Parathyroid adenoma (tissue), 2 donors: Measurements from ENCODE around the gene TXNDC11.

Source experiments
- H2AFZ ChIP-seq: fragments of 300-600 bp; sonication (generic); one replicate; pipeline ENCODE4 v1.7.0; 2017; ENCODE audit warnings: antibody characterized with exemption, mild to moderate bottlenecking
- H3K27ac ChIP-seq: fragments of 300-600 bp; sonication (generic); one replicate; pipeline ENCODE4 v1.7.0; 2017
- H3K27me3 ChIP-seq: fragments of 300-600 bp; sonication (generic); one replicate; pipeline ENCODE4 v1.7.0; 2017; ENCODE audit warnings: low read length; ENCODE audit not compliant: control insufficient read depth, insufficient read depth
- H3K36me3 ChIP-seq: fragments of 300-600 bp; sonication (generic); one replicate; pipeline ENCODE4 v1.7.0; 2017; ENCODE audit warnings: low read length; ENCODE audit not compliant: control insufficient read depth, insufficient read depth
- H3K4me1 ChIP-seq: fragments of 300-600 bp; sonication (generic); one replicate; pipeline ENCODE4 v1.7.0; 2017; ENCODE audit warnings: control low read depth
- H3K4me2 ChIP-seq: fragments of 300-600 bp; sonication (generic); one replicate; pipeline ENCODE4 v1.7.0; 2017; ENCODE audit warnings: low read length
- H3K4me3 ChIP-seq: fragments of 300-600 bp; sonication (generic); one replicate; pipeline ENCODE4 v1.7.0; 2017; ENCODE audit warnings: low read depth, low read length
- H3K79me2 ChIP-seq: fragments of 300-600 bp; sonication (generic); one replicate; pipeline ENCODE4 v1.7.0; 2017; ENCODE audit warnings: control low read depth
- H3K9ac ChIP-seq: fragments of 300-600 bp; sonication (generic); one replicate; pipeline ENCODE4 v1.7.0; 2017; ENCODE audit warnings: mild to moderate bottlenecking
- H3K9me3 ChIP-seq: fragments of 300-600 bp; sonication (generic); one replicate; pipeline ENCODE4 v1.7.0; 2017; ENCODE audit warnings: low read length; ENCODE audit not compliant: control insufficient read depth
- TF ChIP-seq, protein P1 (sequence below): fragments of 300-600 bp; sonication (generic); IDR thresholded peaks from one replicate; pipeline ENCODE4 v1.7.0; 2017; ENCODE audit warnings: antibody characterized with exemption, mild to moderate bottlenecking
- donor health status: primary hyperparathyroidism.

Gene TXNDC11

DNA sequence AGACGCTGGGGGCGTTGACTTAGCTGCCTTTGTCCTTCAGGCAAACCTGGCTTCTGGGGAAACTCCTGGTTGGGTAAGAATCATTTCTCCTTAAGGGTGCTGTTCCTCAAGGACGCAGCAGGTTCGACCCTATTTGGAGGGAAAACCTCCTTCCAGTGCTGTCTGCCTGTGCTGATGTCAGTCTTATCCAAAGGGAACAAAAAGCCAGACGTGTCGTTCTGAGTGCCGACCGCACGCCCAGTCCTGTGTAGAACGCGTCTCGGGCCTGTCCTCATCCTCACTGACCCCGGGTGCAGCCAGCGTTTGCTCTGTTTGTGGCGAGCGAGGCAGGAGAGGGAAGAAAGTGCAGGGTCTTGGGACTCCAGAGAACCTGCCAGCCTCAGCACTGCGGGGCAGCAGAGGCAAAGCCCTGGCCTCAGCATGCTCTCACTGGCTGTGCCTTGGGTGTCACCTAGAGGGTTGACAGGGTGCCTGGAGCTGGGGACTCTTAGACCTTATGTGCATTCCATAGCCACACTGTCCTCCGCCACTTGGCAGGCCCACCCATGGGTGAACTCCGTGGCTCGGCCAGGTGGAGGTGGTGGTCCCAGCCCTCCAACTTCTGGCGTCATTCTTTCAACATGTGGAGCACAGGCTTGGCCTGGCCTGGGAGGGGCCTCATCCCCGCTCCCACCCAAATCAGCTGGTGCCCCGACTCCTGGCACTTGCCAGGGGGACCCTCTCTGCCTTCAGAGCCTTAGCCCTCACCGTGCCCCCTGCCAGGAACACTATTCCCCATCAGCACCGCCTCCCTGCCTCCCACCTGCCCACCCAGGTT lies 68.4 kb downstream of the TXNDC11 start:
- no peak overlapping the region for H2AFZ ChIP-seq
- no peaks in the 10 kb centered on the region for H3K27me3 ChIP-seq
- no peaks in the 10 kb centered on the region for H3K36me3 ChIP-seq
- H3K79me2 ChIP-seq: no peaks in the 10 kb centered on the region
- no peak overlapping the region for H3K4me3 ChIP-seq
- TF ChIP-seq, protein P1, sequence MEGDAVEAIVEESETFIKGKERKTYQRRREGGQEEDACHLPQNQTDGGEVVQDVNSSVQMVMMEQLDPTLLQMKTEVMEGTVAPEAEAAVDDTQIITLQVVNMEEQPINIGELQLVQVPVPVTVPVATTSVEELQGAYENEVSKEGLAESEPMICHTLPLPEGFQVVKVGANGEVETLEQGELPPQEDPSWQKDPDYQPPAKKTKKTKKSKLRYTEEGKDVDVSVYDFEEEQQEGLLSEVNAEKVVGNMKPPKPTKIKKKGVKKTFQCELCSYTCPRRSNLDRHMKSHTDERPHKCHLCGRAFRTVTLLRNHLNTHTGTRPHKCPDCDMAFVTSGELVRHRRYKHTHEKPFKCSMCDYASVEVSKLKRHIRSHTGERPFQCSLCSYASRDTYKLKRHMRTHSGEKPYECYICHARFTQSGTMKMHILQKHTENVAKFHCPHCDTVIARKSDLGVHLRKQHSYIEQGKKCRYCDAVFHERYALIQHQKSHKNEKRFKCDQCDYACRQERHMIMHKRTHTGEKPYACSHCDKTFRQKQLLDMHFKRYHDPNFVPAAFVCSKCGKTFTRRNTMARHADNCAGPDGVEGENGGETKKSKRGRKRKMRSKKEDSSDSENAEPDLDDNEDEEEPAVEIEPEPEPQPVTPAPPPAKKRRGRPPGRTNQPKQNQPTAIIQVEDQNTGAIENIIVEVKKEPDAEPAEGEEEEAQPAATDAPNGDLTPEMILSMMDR: no peak
- no peak overlapping the region for H3K4me2 ChIP-seq
- no peaks in the 10 kb centered on the region for H3K9me3 ChIP-seq
- no peak overlapping the region for H3K27ac ChIP-seq
- H3K4me1 ChIP-seq: peaks cover 8% of the 10 kb centered on the region
- no peak overlapping the region for H3K9ac ChIP-seq

DNA sequence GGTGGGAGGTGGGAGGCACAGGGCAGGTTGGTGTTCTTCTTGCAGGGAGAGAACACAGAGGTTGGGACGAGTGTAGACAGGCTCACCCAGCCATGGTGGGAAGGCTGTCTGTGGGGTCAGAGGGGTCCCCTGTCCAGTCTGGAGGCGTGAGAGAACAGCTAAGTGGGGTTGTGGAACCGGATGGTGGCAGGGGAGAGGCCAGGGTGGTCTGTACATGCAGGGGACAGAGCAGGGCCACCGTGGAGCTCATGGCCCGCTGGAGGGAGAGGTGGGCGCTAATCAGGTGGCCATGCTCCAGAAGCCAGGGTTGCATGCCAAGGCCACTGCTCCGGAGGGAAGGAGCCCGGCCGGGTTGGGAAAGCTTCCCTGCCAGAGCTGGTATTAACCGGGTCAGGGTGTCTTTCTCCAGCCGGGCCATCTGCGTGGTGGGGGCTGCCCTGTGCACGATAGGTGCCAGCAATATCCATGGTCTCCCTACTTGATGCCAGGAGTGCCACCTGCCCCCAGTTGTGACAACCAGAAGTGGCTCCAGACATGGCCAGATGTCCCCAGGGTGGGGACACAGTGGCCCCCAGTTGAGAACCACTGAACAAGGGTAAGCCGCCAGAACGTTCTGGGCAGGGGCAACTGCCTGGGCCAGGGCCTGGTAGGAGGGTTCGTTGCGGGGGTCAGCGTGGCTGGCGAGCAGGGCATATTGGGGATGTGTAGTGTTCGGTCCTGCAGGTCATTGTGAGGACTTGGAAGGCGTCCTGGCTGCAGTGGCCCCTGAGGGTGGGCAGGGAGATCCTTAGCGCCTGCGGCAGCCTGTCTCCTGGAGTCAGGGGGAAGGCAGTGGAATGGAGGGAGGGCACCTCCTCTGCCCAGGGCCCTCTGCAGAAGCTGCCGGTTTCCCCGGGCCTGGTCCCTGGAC lies 69.3 kb downstream of the TXNDC11 start:
- Histone ChIP-seq H3K27me3 (no peaks in the 10 kb centered on the region), H3K9ac (no peak overlapping the region), H3K27ac (no peak overlapping the region), H3K79me2 (no peaks in the 10 kb centered on the region), H3K4me2 (no peak overlapping the region), H3K9me3 (no peaks in the 10 kb centered on the region), H2AFZ (no peak overlapping the region), H3K4me1 (peaks cover 9% of the 10 kb centered on the region), H3K36me3 (no peaks in the 10 kb centered on the region), H3K4me3 (no peak overlapping the region)
- TF ChIP-seq, protein P1: no peak

DNA sequence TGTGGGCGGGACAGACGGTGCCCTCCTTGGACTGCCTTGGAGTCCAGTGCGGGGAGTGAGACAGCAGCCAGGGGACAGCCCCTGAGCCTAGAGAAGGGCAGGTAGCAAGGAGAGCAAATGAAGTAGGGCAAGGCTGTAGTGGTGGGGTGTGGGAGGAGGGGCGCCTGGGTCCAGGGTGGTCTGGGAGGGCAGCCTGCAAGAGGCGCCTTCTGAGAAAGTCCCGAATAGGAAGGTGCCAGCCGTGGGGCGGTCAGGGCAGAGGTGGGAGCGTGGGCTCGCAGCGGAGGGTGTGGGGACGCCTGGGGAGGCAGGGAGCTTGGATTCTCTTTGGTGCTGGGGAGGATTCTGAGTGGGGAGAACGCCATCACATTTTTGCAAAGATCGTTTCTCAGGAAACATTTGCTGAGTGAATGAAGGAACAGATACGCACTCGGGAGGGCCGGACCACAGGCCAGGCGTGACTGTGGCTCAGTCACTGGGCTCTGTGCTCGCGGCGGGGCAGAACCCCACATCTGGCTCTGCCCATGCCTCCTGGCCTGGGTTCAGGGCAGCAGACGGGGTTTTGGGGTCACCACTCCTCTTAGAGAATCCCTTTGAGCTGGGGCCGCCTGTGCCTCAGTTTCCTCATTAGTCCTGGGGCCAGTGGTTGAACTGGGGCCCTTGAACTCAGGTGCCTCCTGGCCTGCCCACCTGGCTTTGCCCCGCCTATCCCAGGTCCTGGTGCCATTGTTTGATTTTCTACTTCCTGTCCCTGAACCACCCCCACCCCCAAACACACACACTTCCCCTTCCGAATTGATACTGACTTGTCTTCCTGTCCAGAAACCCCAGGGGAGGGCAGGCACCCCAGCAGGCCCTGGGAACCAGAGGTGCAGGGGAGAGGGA lies 70.2 kb downstream of the TXNDC11 start:
- H3K4me3 ChIP-seq: no peak overlapping the region

DNA sequence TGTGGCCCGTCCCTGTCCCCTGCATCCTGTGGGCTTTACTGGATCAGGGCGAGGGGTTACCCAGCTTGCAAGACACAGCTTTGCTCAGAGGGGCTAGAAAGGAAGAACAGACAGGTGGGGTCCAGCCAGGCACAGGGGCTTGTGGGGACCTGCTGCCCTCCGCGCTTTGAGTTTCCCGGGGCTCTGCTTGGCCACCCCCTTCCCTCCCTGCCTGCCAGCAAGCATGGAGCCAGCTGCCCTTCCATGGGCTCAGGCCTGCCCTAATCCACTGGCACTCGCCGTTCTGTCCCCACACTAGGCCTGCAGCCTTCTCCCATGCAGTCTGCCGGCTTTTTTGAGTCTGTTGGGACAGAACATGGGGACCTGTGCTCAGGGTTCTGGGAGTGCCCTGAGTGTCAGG lies 71.0 kb downstream of the TXNDC11 start:
- Histone ChIP-seq H3K4me2 (no peak overlapping the region), H3K27ac (no peak overlapping the region), H3K9ac (no peak overlapping the region), H3K79me2 (no peaks in the 10 kb centered on the region), H3K4me3 (no peak overlapping the region), H2AFZ (no peak overlapping the region), H3K27me3 (no peaks in the 10 kb centered on the region), H3K36me3 (no peaks in the 10 kb centered on the region), H3K9me3 (no peaks in the 10 kb centered on the region), H3K4me1 (peaks cover 9% of the 10 kb centered on the region)
- TF ChIP-seq, protein P1: no peak

More for the DNA sequence above, 70.2 kb downstream of the TXNDC11 start:
- no peaks in the 10 kb centered on the region for H3K27me3 ChIP-seq
- no peak overlapping the region for H3K27ac ChIP-seq
- H3K36me3 ChIP-seq: no peaks in the 10 kb centered on the region
- no peak overlapping the region for H3K9ac ChIP-seq
- no peak overlapping the region for H3K4me2 ChIP-seq
- H3K9me3 ChIP-seq: no peaks in the 10 kb centered on the region
- H3K79me2 ChIP-seq: no peaks in the 10 kb centered on the region
- H3K4me1 ChIP-seq: peaks cover 9% of the 10 kb centered on the region
- H2AFZ ChIP-seq: no peak overlapping the region
- TF ChIP-seq, protein P1: no peak
